Left colon (tissue), 2 donors: ENCODE results near the gene SOS1. TPM values are rescaled to one million over a fixed set of nuclear protein-coding genes. Genes with fewer than 3 reads are reported as not detected.
A peak's percentile ranks its signal among the peaks of the same experiment; 100 is the strongest.
"Not testable (repeated sequence)": the region's sequence is repeated elsewhere in the genome, so short reads cannot be mapped to it uniquely, and the experiment has no call there.

Source experiments
- ATAC-seq: fragments of 200-7000 bp; cut with Tn5 transposase; one replicate; pipeline ENCODE4 v1.9.1; 2020; ENCODE audit warnings: mild to moderate bottlenecking, moderate library complexity
- DNase-seq, 2 donors: peaks; one replicate each; pipeline ENCODE4 v3.0.0-alpha.2; 2020
- intact Hi-C, 2 donors: fragments of 100-400 bp; cut with DNase I in 1 of 2; cut with micrococcal nuclease in 1 of 2; formaldehyde crosslinking; loops; one replicate each; pipeline versions ENCODE4 v1.11.2 to v1.14.0; 2022; cut with DNase I, micrococcal nuclease
- total RNA-seq, 2 donors: library from RNA; stranded (reverse); fragmentation: NEBNext Ultra II Directional; extraction: Animal tissue kit (Norgen Biotek cat#: 25700); gene quantifications; one replicate each; pipeline ENCODE4 v1.2.1, GENCODE V29; 2021
- donor health status: DM: no; HTN: no; CAD: no.
- donor health status: DM: yes; HTN: yes; CAD: no.

Gene SOS1
- total RNA-seq, 2 donors from 2014 or later, result 30.0 to 31.2 TPM

DNA sequence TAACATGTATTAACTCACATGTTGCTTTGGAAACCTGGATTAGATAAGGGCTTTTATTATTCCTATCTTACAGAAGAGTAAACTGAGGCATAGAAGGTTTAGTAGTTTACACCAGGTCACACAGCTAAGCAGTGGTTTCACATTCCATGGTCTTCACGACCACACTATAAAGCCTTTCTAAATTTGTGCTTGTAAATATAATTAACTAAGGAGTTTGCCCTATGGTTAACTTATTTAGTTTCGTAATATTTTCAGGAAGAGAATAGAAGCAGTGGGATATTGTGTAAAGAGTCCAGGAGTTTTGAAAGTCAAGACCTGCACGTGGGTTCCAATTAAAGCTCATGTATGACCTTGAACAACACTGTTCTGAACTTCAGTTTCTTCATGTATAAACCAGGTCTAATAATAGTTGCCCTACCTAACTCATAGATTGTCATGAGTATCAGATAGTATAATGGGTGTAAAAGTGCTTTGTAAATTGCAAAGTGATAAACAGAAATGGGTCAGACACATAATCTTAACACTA is 19.5 kb upstream of the SOS1 start:
- no peak for ATAC-seq
- intact Hi-C loops, result no loop called here
- DNase-seq, result no peak

DNA sequence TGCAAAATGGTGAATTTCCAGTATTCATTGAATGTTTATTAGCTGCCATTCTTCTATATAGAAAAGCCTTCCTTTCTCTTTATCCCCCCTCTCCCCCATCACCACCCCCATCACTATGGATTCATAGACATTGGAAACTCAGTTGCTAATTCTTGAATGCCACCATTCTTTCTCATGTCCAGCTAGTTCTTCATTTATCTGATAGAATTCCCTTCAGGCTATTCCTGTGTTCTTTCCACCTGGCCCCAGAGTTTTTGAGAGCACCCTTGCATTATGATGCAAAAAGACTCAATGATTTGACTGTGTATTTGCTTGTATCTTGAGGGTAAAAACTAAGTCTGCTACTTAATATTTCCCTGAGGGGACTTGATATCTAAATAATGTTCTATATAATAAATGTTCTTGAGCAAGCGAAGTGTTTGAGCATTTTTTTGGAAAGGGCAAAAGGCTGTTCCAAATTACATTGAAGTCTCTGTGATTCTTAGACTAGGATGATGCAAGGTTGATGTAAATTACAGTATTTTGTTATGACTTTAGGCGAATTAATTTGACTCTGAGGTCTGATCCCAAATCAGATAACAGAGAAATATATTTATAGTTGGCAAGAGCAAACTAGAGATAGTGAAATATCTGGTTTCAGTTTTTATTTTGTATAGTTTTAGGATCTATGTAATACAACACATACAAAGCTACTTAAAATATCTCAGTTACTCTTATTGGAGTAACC is 18.8 kb upstream of the SOS1 start:
- intact Hi-C loops, result no loop called here
- ATAC-seq, result no peak
- DNase-seq, result no peak

DNA sequence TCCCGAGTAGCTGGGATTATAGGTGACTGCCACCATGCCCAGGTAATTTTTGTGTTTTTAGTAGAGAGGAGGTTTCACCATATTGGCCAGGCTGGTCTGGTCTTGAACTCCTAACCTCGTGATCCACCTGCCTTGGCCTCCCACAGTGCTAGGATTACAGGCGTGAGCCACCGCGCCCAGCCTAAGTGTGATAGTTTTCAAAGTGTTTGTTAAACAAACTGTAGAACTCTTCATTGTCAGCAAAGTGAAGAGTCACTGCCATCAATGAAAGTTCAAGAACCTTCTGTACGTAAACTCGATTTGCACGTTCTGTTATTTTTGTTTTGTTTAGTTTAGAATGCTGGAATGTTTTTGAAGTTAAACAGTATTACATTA is 18.0 kb upstream of the SOS1 start:
- ATAC-seq (no peak), DNase-seq (no peak)
- intact Hi-C loops, result no loop called here

DNA sequence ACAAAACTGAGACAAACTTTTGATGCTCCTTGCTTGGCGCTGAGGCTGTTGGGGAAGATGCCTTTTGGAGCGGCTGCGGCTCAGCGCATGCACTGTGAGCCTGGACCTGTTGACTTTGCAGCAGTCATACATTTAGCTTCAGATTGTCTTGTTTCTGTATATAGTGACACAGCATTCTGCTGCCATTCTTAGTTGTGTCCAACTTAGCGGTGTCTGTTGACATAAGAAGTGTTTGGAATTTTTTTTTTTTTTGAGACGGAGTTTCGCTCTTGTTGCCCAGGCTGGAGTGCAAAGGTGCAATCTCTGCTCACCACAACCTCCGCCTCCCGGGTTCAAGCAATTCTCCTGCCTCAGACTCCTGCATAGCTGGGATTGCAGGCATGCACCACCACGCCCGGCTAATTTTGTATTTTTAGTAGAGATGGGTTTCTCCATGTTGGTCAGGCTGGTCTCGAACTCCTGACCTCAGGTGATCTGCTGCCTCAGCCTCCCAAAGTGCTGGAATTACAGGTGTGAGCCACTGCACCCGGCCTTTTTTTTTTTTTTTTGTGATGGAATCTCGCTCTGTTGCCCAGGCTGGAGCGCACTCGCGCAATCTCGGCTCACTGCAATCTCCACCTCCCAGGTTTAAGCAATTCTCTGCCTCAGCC is 17.5 kb upstream of the SOS1 start:
- intact Hi-C loops, ATAC-seq: not testable (repeated sequence)

DNA sequence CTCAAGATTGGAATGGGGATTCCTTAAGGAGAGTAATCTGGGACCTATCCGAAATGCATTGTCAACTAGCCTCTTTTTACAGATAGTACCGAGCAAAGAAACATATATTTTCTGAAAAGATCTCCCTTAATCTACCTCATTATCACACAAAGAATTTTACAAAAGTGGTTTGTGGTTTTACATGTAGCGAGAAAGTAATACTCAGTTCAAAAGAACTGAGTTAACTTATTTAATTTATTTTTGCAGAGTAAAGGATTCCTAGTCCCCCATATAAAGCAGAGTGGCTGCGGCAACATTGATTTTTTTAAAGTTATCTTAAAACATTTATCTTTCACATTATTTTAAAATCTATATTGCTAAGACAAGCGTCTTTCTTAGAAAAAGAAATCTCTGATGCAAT is 15.9 kb upstream of the SOS1 start:
- intact Hi-C loops, result no loop called here
- ATAC-seq (no peak), DNase-seq (no peak)

More for the DNA sequence above, 17.5 kb upstream of the SOS1 start:
- not testable (repeated sequence) for DNase-seq

DNA sequence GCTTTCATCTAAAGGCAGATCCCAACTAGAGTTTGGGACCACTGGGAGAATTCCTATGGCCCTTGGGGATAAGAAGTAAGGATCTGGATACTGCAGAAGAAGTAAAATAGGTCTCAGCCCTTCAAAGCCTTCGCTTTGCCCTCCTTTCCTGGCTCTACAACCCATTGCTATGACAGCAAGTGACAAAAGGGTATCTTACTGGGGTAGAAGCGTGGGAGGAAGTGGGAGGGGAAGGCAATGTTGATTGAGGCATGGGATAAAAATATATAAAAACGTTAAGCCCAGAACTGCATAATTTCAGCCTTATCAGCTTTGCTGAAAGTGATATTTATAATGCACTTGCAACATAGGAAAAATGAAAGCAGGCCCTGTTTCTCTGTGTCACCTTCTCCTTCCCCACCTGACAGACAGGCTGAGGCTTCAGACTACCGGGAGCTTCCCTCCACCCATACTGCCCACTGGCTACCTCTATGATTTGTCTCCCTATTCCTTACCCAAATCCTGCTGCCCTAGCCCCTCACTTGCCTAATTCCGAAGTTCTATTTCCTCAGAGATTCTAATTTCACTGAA is 14.9 kb upstream of the SOS1 start:
- DNase-seq (no peak), ATAC-seq (no peak)
- intact Hi-C loops, result no loop called here

DNA sequence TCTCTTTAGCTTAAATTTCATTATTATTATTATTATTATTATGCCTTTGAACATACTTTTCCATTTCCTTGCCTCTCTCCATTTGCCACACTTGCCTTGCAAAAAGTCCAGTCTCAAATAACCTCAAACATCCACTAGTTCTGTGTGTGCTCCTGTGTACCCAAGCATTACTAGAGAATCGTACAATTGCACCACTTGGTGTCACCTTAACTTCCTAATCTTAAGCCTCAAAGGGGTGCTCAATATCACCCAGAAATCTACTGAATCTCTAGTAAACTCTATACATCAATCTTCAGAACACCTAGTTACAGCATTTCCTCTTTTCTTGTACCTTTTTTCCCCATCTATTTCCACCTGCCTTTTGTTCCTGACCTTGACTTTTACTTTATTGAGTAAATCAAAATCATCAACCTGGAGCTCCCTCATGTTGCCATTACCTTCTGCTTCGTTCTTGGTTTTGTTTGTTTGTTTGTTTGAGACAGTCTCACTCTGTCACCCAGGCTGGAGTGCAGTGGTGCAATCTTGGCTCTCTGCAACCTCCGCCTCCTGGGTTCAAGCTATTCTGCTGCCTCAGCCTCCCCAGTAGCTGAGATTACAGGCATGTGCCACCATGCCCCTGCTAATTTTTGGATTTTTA is 12.5 kb upstream of the SOS1 start:
- intact Hi-C loops, result no loop called here
- no peak for DNase-seq
- ATAC-seq, result no peak

DNA sequence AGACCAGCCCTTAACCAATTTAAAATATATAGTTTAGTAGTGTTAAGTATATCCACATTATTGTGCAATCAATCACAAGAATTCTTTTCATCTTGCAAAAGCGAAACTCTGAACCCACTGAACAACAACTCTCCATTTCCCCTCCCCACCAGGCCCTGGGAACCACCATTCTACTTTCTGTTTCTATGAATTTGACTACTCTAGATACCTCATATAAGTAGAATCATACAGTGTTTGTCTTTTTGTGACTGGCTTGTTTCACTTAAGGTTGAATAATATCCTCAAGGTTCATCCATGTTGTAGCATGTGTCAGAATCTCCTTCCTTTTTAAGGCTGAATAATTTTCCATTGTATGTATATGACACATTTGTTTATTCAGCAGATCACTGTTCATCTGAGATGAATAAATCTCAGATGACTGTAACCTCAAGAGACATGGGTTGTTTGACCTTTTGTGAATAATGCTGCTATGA is 8.1 kb upstream of the SOS1 start:
- peak in 1 of 2 donors; percentile 19 for DNase-seq
- no peak for ATAC-seq
- intact Hi-C loops, result no loop called here

DNA sequence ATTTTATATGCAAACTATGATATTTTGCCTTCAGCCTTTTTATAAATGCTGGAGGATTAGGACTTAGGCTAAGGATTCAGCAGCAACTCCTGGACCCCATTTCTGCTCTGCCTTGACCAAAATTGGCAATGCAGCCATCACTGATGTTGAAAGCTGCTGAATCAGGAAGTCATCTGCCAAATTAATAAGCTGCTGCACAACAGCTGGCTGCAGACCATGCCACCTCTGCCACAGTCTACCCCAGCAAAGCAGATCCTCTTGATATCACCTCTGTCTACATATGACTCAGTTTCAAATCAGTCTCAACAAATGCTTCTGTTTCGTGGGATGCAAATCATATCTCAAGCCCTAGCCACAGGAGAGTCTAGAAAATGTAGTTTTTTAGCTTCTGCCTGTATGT is 7.1 kb upstream of the SOS1 start:
- DNase-seq (no peak), ATAC-seq (no peak)
- intact Hi-C loops, result no loop called here

DNA sequence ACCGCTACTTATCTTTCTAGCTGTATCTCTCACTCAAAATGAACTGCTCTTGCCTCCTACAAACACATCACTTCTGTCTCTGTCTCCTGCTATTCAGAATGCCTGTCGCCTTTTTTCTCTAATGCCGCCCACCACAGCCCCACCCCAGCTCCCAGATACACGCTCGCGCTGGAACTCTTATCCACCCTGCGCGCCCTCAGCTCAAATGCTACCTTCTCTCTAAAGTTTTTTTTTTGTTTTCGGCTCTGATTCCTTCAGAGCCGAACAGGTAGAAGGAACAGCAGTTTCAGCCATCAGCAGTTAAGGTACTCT is 3.9 kb upstream of the SOS1 start:
- DNase-seq (no peak), ATAC-seq (no peak)
- intact Hi-C loops, result no loop called here

DNA sequence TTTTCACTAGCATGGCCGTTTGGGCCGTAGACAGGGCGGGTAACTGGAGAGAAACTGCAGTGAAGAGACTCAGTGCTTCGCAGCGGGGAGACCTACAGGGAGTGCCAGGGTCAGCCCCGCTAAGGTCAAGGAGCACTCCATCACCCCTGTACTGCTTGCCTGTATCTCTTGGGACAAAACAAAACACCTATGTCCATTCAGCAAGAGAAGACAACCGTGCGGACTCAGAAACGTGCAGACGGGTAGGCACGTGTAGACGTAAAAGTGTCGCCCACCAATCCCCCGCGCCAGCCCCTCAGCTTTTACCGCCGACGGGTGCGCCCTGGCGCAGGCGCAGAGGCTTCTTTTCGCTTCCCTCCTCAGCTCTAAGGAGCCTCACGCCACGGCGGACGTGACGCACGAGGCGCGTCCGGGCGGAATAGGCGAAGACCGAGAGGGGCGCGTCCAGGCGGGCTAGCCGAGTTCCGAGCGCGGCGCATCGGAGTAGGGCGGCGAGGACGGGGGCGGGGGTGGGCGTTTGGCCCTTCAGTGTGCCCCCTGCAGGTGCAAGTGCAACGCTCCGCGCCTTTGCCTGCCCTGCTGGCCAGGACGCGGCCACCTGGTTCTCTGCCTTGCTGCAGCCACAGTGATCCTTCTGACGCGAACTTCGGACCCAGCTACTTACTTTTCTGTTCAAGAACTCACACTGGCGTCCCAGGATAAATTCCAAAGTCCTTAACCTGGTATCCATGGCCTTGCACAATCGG is 3.3 kb upstream of the SOS1 start:
- intact Hi-C loops, result no loop called here
- DNase-seq, result peak; percentile 95 to 96
- peak; percentile 77 for ATAC-seq

DNA sequence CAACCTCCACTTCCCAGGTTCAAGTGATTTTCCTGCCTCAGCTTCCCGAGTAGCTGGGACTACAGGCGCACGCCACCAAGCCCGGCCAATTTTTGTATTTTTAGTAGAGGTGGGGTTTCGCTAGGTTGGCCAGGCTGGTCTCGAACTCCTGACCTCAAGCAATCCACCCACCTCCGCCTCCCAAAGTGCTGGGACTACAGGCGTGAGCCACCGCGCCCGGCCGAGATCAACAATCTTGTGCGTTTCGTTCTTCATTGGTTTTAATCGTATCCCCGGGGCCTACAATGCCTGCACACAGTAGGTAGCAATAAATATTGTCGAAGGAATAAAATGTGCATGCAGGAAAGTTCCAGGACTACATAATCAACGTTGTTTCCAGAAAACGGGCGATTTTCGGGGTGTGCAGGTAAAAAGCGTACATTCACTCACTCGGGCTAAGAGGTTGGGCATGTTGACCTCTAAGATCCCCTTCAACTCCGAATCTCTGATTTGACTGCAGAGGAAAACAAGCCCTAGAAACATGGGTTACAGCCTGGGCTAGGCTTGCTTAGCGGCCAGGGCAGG is 2.7 kb upstream of the SOS1 start:
- DNase-seq (peak in 1 of 2 donors; percentile 20), ATAC-seq (no peak)
- intact Hi-C loops, result no loop called here

DNA sequence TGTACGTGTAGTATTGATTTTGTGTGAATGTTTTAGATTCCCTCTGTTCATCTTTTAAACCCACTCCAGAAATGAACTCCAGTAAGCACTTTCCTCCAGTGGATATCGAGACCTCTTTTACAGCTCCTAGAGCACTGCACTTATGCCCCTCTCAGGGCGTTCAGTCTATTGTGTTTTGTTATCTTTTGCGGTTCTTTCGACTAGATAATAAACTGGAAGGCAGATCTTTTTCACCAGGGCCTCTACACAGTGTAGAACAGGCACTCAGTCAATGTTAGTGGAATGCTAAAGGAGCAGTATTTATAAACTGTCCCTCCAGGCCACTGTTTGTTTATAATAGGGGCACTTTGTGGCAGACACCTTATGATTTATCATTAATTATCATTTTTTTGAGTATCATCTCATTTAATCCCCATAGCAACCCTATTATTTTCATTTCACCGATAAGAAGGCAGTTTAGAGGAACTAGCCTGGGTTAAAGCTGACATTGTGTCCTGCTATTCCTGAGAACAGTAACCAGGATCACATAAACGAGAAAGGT is 742 bp upstream of the SOS1 start:
- ATAC-seq (no peak), DNase-seq (no peak)
- intact Hi-C loops, result no loop called here

DNA sequence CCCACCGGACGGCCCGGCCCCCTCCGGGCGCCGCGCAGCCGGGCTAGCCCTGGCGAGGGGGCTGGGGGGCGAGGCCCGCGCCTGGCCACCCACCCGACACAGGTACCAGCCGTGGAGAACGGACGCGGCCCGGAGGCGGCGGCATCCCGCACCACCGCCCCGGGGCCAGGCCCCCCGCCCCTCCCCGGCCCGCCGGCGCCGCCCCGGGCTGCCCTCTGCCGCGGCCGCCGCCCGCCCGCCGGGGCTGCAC is 405 bp downstream of the SOS1 start:
- DNase-seq, result no peak
- ATAC-seq, result no peak
- intact Hi-C loops, result no loop called here

DNA sequence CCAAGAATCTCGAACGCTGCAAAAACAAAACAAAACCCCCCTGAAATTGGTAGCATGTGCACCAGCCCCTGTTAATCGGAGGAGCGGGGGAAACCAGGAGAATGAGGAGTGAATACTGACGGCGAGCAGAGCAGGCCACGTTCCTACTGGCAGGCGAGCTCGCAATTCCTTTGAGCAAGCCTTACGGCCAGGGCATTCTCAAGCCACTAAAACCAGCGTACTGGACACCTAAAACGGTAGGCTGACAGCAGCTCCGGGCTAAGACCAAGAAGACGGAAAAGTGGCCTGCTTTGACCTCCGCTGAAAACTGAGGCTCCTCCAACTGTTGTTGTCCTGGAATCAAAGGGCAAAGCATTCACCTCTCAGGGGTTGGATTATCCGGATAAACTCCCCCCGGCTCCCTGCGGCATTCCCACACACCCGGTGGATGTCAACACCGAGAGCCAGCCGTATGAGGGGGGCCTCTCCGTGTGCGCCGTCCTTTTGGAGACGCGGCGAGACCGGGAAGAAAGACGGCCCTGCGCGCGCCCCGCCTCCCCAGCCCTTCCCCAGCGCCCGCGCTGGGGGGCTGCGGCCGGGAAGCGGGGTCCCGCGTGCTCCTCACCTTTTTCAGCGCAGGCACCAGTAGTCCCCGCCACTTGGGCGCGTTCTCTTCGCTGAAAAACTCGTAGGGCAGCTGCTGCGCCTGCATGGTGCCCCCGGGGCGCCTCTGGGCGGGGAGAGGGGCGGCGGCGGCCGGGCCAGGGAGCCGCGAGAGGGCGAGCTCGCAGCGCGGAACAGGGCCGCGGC is 925 bp downstream of the SOS1 start:
- DNase-seq (peak; percentile 38 to 72), ATAC-seq (peak; percentile 45)
- intact Hi-C loops, result loop anchor here in 1 of 2 donors (5.0 kb wide), 1 partner anchor 107 kb away; no protein-coding TSS in a partner anchor

DNA sequence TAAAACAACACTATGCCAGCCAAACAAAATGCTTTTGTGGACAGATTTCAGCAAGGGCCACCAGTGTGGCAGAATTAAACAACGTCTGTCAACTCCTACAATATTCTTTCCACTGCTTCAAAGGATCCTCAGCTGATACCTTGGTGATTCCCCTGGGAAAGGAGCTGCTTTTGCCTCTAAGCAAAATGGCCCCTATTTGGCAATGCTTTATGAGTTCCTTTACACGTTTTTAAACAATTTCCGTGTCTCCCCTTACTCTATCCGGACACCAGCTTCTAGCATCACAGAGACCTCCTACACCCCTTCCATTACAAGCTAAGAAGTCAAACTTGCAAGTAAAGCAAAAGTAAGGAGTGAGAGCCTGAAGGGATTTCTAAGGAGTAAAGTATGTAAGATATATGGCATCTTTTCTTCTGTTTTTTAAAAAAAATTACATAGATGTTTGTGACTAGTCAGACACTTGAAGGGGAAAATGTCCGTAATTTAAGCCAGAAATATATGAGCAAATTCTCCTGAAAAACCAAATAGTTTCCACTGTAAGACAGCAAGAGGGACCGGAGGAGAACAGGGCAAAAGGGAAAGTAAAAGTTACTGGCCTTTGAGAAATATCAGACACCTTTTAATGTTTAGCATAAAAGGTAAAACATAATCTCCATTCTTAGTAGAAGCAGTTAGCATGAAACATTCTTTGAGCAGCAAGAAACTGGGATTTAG is 1.9 kb downstream of the SOS1 start:
- ATAC-seq, result no peak
- DNase-seq, result no peak
- intact Hi-C loops, result loop anchor here in 1 of 2 donors (5.0 kb wide), 1 partner anchor 108 kb away; no protein-coding TSS in a partner anchor

DNA sequence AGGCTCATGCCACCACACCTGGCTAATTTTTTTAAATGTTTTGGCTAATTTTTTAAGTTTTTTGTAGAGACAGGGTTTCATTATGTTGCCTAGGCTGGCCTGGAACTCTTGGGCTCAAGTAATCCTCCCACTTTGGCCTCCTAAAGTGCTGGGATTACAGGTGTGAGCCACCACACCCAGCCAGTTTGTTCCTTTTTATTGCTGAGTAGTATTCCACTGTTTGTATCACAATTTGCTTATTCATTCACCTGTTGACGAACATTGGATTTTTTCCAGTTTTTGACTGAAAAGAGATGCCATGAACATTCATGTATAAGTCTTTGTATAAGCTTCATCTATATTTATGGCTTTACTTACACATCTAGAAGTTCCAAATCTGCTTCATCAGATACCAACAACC is 5.3 kb downstream of the SOS1 start:
- DNase-seq (no peak), ATAC-seq (no peak)
- intact Hi-C loops, result loop anchor here in 1 of 2 donors (5.0 kb wide), 1 partner anchor 112 kb away; no protein-coding TSS in a partner anchor
